Right renal cortex interstitium (tissue), 3 donors: ENCODE results near the gene STX19. TPM values are rescaled to one million over a fixed set of nuclear protein-coding genes. Genes with fewer than 3 reads are reported as not detected.

Source experiments
- DNase-seq, 3 donors: peaks; one replicate each; pipeline ENCODE4 v3.0.0-alpha.2; 2013; ENCODE audit warnings: low read depth in 3 of 3, low spot score in 2 of 3
- polyA plus RNA-seq, 3 donors: library from polyadenylated mRNA; unstranded; fragments of 120-200 nt; gene quantifications; one replicate each; pipeline ENCODE4 v1.2.1, GENCODE V29; 2013; ENCODE audit not compliant: insufficient read length in 3 of 3

The STX19 gene
- polyA plus RNA-seq, 3 donors, result 0.31 to 0.32 TPM; not detected in 1

DNA sequence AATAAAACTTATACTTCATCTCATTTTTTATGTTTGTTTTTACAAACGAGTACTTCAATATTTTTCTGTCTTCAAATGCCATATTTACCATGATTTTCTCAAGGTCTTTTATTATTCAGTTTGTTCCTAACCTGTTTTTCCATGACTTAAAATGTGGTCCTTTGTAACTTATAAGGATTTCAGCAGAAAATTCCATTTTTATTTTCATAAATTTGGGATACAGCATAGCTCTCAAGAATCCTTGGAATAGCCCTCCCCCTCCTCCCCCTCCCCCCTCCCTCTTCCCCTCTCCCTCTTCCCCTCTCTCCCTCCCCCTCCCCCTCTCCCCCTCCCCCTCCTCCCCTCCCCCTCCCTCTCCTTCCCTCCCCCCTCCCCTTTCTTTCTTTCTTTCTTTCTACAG, 14.9 kb upstream of the STX19 start:
- no peak for DNase-seq

DNA sequence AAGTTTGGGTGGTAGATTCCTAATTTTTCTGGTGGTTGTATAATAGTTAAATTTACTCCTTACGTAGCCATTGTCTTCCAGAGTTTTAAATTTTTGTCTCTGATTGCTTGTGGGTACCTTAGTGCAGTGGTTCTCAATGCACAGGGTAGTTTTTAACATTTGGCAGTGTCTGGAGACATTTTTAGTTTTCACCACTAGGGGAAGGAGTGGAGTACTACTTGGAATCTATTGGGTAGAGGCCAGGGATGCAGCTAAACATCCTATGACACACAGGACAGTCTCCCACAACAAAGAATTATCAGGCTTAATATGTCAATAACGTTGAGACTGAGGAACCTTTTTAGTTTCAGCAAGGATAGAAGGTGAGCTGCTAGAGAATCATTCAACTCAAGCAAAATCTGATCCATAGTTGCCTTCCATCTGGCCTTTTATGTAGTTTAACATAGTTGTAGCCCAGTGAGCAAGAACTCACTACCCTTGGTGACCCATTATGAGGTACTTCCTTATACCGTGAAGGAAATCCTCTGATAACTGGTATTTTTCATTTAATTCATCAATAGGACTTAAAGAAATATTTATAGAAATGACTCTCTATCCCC, 8.6 kb upstream of the STX19 start:
- DNase-seq, result no peak

DNA sequence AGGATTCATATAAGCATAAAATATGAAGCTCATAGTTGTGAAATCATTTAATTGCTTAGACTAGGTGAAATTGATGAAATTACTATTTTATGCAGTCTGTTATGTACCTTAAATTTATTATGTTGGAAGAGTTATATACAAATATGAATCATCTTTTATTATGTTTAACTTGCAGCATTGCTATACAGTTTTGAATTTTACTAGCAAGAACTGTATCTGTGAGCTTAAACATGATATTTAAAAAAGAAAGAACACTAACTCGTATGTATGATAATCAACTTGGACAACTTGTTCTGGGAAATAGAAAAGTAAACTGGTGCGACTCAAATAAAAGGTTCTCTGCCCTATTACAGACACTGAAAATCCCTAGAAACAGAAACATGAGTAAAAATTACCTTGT, 1.8 kb downstream of the STX19 start:
- no peak for DNase-seq

DNA sequence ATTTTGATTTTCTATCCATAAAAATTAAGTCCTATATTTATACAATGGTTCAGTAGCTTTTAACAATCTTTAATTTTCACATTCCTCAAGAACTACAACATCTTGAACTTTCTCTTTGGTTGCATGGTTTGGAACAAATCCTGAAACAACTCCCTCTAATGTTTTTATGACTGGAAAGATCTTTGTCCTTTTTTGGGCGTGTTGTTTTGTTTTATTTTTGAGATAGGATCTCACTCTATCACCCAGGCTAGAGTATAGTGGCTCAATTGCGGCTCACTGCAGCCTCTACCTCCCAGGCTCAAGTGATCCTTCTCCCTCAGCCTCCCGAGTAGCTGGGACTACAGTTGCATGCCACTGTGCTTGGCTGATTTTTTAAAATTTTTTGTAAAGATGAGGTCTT, 4.0 kb downstream of the STX19 start:
- no peak for DNase-seq

DNA sequence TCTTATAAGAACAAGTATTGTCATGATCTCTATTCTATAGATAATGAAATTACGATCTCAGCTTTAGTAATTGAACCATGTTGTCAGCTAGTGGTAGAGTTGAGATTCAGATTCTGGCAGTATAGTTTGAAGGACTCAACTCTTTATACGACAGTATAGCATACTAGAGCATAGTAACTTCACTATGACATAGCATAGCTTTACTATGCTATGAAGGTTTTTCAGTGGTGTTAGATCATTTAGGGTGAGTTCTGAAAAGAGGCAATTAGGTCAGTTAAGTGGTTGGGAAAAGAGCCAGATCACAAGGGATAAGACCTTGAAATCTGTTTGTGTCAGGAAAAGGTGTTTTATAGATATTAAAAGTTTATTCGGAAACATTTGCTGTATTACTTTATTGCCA, 8.1 kb downstream of the STX19 start:
- DNase-seq, result no peak

DNA sequence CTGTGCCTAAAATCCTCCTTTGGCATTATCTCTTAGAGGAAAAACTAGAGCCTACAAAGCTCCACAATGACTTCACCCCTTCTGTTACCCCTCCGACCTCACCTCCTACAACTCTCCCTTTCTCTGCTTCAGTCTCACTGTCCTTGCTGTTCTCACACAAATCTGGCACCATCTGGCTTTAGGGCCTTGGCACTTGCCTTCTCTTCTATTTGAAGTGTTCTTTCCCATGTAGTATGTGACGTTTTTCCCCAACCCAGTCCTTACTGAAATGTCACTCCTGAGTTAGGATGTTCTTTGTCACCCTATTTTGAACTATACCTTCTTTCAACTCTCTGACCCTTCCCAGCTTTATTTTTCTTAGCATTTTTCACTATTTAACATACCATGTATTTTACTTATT, 8.7 kb downstream of the STX19 start:
- DNase-seq, result no peak

DNA sequence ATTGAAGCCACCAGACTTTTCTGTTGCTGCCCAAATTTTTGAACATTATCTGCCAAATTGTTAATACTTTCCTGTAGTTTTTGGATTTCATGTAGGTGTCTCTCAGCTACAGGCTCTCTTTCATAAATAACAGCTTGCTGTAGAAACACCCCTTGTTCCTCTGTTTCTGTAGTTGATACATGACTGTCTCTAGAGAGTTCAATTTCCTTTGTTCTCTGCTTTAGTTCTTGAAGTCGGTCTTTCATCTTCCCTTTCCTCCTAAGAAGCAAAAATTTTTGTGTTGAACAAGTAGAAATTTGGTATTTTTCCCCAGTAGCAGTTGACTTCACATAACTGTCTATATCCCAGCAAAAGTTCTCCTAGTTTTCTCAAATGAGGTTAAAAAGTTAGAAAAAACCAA, 13.4 kb downstream of the STX19 start:
- no peak for DNase-seq

DNA sequence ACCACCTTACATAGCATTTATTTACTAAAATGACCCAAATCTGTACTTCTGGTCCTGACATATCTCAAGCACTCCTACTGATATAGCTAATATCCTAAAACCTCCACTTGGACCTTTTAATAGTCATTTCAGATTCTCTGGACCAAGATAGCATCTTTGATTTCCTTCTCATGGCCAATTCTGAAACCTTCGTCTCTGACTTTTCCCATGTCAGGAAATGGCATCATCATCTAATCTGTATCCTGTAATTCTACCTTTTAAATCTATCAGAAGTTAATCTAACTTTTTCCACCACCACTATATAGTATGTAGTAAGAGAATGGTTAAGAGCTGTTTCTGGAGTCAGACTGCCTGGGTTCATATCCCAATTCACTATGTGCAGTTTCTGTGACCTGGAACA, 16.2 kb downstream of the STX19 start:
- no peak for DNase-seq

DNA sequence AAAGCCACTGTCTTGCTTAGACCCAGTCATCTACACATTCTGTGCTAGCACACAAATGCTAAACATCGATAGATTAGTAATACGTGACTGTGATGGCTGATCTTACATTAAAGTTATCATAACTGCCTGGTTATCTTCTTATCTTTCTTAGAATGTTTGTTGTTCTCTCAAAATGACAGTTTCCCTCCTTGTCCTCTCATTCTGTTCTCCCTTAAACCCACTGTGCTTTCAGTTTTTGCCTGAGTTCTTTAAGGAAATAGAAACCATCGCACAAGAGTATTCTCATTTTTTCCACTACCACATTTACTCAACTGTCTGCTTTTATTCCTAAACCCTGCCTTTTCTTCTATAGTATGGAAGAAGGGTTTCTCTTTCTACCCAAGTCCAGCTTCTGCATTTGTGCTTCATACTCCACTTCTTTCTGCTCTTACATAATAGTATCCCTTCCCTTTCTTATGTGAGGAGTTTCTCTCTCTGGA, 17.1 kb downstream of the STX19 start:
- DNase-seq, result no peak

DNA sequence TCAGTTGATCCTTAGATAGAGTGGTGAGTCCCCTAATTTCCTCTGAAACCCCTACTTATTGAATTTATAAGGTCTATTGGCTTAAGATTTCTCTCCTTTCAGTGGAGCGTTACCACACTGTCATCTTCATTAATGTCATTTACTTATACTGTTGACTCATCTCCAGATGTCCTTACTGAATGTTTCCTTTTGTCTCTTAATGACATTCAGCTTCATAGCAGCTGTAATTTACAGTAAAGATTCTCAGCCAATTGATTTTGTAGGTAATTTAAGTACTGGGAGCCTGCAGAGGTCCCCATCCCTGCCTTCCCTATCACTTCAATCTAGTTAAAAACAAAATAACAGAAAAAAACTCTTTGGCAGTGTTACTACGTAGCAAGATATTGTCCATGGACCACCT, 18.8 kb downstream of the STX19 start:
- DNase-seq, result no peak

DNA sequence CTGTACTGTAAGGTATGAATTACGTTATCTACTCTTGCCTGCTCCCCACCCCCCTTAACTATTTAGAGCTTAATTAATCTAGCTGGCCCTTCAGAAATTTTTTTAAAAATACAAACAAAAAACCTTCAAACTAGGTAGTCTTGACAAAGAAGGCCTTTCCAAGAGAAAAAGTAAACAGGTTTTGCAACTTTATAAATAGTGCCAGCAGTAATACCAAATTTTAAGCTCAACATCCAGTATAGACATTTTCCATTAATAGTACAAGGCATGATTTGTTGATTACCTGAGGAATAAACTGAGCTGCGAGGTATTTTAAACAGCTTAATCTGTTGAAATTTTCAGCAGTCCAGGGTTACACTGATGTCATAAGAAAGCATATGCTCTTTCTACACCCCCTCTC, 20.1 kb downstream of the STX19 start:
- DNase-seq, result no peak

DNA sequence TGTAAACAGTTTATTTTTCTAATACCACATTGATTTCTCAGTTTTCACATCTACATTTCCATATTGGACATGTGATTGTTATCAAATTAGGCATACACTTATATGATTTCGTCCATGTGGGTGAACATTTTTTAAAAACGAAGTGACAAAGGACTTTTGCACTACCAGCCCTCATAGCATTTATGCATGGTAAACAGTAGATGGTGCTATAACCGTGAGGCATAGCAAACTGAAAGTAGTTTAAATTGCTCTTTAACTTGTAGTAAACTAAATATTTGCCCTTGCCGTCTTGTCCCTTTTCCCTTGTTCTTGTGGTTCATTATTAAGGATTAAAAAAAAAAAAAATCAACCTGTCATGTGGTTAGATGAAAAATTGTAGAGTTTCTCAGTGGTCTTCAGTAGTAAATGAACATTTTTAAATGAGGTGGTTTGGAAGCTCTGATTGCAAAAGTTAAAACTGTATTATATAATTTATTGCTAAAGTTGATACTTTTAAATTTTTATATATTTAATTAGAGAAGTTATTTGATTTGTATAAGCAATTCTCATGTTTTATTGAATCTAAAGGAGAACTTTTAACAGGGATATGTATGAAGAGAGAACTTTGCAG, 24.0 kb downstream of the STX19 start:
- DNase-seq, result peak in 1 of 3 donors; percentile 31

DNA sequence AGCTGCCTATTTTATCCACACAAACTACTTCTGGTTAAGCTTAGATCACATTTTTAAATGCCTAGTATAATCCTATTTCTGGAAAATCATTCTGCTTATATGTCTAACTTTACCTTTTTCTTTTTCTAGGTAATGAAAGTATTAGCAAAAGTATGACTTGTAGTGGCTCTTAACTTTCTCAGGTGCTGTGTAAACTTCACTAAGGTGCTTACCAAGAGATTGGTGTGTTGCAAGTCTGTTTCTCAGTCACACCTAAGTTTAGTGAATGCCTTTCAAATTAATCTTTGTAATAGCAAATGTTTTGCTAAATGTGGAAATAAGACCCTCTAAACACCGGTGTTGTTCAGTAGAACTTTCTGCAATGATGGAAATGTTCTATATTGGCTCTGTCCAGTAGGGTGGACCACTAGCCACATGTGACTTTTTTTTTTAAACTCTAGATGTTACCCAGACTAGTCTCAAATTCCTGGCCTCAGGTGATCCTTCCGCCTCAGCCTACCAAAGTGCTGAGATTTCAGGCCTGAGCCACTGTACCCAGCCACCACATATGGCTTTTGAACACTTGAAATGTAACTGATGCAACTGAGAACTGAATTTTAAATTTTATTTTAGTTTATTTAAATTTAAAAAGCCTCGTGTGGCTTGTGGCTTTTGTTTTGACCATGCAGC, 26.4 kb downstream of the STX19 start:
- DNase-seq, result no peak

DNA sequence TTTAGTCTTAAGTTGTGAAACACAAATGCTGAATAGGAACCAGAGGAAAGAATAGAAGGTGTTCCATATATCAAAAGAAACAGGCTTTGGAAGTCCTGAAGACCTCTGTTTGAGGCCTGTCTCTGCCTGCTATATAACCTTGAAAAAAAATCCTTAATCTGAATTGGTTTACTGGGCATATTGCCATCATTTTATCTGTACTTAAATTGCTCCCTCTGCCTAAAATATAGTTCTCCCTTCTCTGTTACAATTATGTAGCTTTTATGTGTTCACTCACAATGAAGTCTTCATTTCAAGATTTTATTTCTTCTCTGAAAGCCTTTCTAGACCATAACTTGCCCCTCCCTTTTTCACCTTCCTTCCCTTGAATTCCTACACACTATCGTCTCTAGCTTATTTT, 27.2 kb downstream of the STX19 start:
- no peak for DNase-seq

DNA sequence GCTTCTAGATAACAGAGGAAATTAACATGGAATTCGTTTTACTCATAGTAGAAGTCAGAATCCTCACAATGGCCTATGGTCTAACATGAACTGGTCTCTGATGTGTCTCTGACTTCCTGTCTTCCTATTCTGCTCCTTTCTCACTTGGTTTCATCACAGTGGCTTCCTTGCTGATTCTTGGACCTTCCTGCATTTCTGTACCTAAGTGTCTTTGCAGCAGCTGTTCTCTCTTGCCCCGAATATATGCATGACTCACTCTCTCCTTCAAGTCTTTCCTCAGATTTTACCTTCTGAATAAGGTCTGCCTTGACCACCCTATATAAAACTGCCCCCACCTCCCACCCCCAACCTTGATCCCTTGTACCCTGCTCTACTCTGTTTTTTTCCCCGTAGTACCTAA, 34.3 kb downstream of the STX19 start:
- DNase-seq, result no peak

DNA sequence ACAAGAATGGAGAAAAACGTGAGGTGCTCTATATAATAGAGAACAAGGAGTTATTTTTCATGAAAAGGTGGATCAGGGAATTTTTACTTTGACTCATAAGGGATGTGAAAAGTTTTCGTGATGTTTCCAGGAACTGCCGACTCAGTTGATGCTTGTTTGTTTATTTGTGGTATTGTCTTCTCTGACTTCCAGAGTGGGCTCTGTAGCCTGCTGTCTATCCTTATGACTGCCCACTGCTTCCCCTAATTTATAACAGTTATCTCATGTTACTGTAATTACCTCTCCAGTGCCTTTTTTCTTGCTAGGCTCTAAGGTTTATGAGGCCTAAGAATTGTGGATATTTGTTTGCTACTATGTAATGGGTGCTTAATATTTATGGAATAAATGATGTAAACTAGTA, 36.2 kb downstream of the STX19 start:
- DNase-seq, result no peak

DNA sequence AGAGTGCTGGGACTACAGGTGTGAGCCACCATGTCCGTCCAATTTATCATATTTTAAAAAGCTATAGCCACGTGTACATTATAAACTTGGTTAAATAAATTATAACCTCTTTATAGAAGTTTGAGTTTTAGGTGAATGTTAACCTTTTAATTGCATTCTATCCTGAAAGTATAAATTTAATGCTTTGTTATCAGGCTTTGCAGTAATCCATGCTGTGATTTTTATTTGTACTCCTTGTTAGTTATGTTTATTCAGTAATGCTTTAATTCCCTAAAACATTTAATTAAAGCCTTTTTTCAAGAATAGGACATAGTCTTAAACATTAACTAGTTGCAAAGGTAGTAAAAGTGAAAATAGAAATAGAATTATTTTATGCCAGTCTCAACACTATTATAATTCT, 36.8 kb downstream of the STX19 start:
- DNase-seq, result no peak

DNA sequence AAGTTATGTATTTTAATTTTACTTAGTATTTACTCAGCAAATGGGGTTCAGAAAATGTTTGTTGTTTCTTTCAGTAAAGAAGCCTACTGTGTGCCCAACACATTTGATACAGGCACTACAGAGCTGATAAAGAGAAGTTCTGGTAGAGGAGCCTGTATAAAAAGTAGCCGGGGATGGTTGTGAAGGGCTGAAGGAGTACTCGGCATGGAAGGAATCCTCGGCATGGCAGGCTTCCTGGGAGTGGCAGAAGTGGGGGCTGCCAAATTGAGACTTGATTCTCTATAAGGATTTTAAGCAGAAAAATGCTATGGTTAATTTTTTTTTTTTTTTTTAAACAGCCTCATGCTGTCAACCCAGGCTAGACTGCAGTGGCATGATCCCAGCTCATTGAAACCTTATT, 39.2 kb downstream of the STX19 start:
- DNase-seq, result no peak

DNA sequence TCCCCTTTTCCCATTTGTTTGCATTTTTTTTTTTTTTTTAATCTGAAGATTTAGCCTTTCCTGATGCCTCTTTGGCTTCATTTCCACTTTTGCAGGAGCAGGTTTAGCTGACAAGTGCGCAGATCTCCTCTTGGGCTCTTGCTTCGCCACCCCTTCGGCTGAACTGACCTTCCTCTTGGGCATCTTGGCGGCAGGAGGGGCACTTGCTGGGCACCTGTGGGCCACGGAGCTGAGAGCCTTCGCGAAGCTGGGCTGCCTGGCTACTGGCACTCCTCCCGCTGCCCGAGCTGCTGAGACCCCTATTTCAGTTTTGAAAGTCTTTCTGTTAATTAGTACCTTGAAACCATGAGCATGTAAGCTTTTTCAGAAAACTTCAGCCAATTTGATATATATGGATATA, 39.6 kb downstream of the STX19 start:
- DNase-seq, result no peak

DNA sequence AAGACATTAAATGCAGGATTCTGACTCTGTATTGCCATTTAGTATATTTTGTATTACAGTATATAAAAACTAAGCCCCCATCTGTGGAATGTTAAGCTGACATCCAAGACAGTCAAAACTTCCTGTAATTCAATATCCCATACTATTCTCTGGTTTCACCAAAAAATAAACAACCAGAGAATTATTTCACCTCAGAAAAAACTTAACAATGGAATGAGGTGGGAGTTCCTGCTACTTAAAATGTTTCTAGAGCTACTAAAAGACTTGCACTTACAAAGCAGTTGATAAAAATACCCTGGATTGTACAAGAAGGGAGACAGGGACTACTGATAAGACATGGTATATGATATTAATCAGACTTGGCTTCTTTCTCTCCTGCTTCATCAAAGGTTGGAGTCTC, 40.1 kb downstream of the STX19 start:
- DNase-seq, result no peak

DNA sequence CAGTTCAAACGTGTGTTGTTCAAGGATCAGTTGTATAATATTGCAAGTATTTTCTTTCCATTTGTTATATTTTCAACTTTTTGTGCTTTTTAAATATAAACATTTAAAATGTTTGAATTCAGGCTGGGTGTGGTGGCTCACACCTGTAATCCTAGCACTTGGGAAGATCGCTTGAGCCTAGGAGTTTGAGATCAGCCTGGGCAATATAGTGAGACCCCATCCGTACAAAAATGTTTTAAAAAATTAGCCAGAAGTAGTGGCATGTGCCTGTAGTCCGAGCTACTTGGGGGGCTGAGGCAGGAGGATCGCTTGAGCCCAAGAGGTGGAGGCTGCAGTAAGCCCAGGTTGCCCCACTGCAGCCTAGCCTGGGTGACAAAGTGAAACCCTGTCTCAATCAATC, 43.8 kb downstream of the STX19 start:
- no peak for DNase-seq

DNA sequence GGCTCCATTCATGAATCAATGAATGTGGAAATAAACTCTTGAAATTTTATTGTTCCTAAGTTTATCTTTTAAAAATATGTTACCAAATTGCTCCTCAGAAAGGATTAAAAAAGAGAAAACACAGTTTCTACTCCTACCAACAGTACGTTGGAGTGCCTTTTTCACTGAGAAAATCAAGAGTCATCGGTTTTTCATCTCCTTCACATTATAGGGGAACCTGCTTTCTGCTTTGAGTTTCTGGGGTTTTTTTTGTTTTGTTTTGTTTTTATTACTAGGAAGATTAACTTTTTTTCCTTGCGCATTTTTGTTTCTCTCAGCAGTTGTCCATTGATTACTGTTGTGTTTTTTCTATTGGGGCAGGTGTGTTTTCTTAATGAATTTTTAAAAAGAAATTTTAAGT, 45.0 kb downstream of the STX19 start:
- DNase-seq, result no peak
